GM19397 (cell line): ENCODE measurements around the gene CFAP74.
"Not testable (repeated sequence)": the region's sequence is repeated elsewhere in the genome, so short reads cannot be mapped to it uniquely, and the experiment has no call there.

Experiments
- ATAC-seq: cut with Tn5 transposase; IDR thresholded peaks from one replicate; pipeline ENCODE4 v1.9.1; 2021; ENCODE audit warnings: mild to moderate bottlenecking, moderate library complexity; ENCODE audit not compliant: unreplicated experiment

The CFAP74 gene

DNA sequence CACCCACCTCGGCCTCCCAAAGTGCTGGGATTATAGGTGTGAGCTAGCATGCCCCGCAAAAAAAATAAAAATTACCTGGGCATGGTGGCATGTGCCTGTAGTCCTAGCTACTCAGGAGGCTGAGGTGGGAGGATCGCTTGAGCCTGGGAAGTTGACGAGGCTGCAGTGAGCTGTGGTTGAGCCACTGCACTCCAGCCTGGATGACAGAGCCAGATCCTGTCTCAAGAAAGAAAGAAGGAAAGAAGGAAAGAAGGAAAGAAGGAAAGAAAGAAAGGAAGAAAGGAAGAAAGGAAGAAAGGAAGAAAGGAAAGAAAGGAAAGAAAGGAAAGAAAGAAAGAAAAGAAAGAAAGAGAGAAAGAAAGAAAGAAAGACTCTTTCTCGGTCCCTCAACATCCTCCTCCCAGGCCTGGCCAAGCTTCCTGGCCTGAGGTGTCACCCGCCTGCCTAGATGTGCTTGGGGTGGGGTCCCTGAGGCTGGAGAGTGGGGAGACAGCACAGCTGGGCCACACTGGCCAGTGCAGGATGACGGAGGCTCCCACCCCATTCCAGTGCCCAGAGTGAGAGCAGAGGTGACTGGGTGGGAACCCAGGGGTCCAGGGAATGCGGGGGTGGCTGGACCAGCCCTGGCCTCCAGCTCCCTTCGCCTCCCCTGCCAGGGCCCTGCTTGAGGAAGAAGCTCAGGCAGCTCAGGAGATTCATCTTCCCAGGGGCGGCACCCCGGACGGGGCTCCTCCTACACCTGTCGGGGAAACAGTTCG, 102.5 kb downstream of the CFAP74 start:
- ATAC-seq, result no peak

DNA sequence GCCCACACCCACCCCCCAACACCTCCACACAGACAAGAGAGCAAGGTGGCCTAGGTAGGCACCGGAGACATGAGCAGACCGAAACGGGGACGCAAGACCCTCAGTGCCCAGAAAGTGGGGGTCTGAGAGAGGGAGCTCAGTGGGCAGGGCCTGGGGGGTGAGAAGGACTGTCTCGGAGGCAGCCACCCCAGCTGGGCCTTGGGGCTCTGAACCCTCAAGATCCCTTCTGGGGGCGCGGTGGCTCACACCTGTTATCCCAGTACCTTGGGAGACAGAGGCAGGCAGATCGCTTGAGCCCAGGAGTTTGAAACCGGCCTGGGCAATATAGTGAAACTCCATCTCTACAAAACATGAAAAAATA, 103.6 kb downstream of the CFAP74 start:
- ATAC-seq, result no peak

DNA sequence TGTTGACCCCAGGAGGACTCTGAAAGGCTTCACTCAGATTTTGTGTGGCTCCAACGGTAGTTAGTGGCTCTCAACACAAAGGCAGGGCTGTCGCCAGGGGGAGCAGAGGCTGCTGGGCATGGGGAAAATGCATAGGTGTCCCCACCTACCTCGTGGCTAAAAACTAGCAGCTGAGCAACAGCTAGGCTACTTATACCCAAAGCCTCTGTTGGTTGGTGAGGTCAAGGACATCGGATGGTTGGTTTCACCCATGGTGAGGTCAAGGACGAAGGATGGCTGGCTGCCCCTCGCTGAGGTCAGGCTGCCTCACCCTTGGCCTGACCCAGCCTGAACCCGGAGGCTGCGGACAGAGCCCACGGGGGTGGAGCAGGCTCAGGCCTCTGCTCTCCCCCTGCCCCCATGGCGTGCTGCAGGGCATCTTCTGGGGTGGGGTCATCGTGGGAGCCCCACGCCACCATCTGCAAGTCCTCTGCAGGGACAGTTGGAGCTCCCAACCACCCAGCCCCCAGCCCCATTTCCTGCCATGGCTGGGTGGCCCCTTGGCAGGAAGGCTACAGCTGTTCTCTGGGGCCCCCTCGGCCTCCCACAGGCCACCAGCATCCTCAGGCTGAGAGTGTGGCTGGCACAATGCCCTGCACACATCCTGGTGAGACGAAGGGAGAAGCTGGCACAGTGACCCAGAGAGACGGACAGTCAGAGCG, 104.2 kb downstream of the CFAP74 start:
- no peak for ATAC-seq

DNA sequence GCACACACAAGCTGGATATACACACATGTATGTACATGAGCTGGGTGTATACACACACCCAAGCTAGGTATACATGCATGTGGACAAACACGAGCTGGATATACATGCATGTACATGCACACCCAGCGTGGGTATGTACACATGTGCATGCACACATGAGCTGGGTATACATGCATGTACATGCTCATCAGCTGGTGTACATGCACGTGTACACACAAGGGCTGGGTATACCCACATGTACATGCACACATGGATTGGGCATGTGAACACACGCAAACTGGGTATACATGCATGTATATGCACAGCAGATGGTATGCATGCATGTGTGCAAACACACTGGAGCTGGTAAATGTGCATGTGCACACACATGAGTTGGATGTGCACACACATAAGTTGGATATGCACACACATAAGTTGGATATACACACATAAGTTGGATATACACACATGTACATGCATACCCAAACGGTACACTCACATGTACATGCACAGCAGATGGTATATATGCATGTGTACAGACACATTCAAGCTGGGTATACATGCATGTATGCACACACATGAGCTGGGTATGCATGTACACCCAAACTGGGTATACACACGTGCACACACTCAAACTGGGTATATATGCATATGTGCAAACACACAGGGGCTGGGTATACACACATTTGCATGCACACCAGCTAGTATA, 105.2 kb downstream of the CFAP74 start:
- ATAC-seq, result no peak

DNA sequence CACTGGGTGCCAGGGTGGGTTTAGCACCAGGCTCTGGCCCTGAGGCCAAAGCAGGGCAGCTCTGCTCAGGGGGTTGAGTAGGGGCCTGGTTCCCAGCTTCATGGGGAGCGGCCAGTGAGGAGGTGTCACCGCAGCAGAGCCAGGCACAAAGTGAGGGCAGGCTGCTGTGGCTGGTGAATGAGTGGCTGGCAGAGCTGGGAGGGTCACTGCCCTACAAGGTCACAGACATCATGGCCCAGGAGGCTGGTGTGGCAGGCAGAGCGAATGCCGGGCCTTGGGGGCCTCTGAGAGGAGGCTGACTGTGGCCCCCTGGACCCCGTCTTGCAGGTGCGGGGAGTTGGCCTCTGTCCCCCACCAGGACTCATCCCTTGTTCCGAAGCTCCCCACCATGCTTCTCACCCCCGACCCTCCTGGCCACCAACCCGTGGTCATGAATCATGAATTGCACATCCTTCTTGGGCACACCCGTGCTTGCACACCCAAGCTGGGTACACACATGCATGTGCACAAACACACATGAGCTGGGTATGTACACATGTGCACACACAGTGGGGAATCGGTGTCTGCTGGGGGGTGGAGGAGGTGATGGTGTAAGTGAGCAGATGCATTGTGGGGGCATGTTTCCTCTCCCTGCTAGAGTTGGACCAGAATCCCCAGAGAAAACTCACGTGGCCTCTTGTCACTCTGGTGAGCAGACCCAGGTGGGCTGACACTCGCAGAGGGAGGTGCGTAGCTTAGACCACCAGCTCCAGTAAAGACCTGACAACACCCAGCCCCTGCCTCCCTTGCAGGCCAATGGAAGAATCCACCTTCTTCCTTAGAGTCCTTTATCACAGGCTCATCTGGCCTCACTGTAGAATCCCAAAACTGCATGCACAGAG, 107.9 kb downstream of the CFAP74 start:
- no peak for ATAC-seq

GRCh38 chr1:1895060-1895418, 108.5 kb downstream of the CFAP74 start:
- no peak for ATAC-seq

DNA sequence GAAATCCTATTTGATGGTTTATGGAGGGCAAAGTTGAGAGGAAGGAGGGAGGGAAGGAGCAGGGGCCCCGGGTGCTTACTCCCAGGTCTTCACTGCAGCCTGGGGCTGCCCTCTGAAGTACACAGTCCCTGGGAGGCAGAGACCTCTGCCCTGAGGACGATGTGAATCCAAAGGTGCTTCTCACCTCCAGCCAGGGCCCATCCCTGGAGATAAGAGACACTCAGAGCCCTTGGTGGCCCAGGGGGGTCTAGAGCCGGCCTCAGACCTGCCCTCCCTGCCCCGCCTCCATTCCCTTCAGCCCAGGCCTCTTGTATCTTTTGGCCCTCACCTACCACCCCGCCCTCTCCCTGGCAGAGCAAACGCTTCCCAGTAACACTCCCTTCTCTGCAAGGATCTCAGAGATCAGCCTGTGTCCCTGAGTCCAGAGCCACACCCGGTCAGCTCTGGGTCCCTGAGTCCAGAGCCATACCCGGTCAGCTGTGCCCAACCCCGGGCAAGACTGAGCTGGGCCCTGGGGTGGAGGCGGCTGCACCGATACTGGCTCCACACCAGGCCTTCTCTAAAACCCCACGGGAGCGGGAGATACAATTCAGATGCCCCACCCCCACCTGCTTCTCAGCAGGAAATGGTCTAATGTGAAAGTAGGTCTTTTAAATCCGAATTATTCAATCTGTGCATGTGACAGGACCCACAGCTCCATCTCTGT, 109.1 kb downstream of the CFAP74 start:
- ATAC-seq, result no peak

DNA sequence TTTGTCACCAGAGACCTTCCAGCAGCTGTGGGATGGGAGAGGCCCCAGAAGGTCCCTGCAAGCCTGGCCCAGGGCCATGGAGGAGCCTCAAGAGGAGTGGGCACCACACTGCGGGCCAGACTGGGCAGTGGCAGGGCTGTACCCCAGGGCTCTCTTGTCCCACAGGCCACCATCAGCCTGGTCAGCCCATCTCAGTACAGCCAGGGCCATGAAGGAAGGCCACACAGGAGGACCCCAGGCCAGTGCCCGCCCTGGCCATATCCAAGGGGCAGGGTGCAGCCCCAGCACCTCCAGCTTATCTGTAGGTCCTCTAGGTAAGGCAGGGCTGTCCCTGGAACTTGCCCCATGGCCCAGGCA, 109.6 kb downstream of the CFAP74 start:
- ATAC-seq, result no peak

GRCh38 chr1:1893291-1893985, 110.1 kb downstream of the CFAP74 start:
- no peak for ATAC-seq

DNA sequence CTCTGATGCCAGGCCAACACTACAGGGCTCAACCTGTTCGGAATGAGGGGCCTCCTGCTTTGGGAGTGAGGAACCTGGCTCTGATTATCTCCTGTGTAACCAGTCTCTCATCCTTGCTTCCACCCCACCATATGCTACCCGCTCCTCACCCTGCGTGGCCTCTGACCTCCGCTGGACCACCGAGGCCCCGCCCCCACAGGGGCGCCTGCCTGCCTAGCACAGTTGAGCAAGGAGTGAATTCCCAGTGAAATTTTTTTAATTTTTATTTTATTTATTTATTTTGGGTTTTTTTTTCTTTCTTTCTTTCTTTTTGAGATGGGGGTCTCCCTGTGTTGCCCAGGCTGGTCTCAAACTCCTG, 110.8 kb downstream of the CFAP74 start:
- ATAC-seq, result no peak

DNA sequence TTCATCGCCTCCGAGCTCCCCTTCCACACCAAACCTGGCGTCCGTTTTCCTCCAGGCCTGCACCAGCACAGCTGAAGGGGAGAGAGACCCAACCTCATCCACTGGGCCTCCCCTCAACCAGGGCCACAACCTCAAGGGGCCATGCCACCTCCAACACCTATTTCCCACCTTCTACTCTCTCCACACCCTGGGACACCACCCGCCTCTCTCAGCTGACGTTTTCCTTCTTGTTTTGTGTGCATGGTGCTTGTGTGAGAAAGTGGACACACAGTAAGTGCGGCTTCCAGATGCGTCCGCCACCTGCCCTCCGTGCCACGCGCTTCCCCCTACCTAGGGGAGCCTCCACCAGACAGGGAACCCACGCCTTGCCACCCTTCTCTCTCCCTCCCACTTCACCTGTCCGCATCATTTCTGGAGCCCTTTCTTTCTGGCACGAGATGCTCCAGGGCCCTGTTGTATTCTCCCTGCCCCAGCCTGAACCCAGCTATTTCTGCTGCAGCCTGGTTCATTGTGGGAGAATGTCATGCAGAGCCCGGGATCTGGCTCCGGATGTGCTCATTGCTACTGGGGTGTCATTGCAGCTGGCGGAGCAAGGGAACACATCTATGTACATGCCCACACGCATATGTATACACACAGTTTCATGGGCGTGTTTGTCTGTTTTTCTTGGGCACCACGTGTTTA, 111.4 kb downstream of the CFAP74 start:
- no peak for ATAC-seq

DNA sequence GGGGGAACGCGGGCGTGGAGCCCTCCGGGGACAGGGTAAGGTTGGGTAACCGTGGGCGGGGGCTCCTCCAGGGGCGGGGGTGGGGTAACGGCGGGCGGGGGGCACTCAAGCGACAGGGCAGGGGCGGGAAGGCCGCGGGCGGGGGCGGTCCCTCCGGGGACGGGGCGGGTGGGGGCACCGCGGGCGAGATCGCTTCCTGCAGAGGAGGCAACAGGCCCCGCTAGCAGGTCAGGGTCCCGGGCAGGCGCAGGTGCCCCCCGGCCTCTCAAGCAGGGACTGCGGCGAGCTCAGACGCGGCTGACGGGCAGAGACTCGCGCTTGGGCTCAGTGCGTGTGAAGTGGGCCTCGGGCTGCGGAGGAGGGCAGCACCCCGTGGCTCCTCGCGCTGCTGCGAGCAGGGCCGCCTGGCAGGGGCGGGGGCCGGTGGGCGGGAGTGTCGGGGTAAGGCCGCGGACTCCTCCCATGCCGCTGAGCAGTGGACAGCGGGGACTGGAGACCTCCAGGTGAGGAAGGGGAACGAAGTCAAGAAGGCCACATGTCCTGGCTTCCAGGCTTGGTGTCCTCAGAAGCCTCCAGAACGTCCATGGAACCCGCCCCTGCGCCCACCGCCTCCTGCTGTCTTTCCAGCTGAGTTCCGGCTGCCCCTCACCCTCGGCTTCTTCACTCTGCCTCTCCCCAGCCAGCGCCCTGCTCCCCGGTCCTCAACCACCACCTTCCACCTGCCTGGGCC, 112.1 kb downstream of the CFAP74 start:
- ATAC-seq, result peak; percentile 2

DNA sequence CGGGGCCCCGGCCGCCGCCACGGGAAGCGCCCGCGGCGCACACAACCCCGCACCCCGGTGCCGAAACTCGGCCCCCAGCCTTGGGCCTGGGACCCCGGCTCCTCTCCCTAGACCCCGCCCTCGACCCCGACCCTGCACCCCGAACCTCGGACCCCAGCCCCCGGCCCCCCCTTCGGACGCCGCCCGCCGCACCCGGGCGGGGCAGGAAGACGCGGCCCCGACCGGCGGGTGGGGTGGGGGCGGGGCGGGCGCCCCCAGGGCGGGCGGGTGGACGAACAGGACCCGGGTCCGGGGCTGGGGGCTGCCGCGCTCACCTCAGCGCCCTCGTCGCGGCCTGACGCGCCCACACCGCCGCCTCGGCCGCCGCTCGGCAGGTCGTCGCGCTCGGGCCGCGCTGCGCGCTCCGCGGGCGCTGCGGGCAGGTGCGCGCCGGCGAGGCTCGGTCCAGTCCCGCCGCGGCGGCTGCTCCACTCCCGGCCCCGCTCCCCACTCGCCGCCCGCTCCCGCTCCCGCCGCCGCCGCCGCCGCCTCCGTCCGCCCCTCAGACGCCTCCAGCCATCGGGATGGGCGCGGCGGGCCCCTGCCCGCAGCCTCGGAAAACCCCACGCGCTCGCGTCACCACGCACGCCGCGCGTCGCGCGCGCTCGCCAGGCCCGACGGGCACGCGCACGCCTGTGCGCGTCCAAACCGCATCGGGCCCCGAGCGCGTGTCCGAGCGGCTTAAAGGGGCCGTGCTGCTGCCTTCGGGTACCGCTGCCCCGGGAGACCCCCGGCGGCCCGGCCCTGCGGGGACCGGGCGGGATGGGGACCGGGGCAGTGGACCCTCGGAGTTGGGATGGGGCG, 112.9 kb downstream of the CFAP74 start, which contains the start of gene GNB1:
Gene GNB1 (minus strand): TSS at position 582 of the 843 bp plus-strand sequence. CDS start 65,634 bp downstream, outside the sequence.
- ATAC-seq, result peak; percentile 80

DNA sequence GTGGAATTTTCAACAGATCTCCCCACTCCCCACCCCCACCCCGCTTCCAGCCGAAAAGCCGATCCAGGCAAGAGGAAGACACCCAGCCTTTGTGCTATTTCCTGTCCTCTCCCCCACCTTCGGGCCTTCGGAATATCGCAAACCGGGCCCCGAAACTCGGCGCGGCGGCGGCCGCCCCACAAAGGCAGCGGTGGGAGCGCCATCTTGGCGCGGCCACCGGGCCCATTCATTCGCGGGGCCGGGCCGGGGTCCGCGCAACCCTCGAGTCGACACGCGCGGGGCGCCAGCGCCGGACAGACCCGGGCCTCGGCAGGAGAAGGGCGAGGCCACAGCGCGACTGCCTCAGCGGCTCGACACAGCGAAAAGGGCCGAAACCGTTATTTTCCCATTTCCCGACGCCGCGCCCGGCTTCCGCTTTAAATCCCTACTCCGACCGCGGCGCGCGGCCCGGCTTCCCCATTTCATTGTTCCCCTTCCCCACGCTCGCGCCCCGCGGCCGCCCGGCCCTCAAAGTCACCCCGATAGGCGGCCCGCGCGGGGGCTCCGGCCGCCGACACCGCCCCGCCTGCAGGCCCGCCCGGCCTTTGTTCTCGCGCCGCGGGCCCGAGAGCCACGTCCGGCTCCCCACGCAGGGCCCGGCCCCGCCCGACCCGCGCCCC, 113.6 kb downstream of the CFAP74 start:
- peak; percentile 40 for ATAC-seq

DNA sequence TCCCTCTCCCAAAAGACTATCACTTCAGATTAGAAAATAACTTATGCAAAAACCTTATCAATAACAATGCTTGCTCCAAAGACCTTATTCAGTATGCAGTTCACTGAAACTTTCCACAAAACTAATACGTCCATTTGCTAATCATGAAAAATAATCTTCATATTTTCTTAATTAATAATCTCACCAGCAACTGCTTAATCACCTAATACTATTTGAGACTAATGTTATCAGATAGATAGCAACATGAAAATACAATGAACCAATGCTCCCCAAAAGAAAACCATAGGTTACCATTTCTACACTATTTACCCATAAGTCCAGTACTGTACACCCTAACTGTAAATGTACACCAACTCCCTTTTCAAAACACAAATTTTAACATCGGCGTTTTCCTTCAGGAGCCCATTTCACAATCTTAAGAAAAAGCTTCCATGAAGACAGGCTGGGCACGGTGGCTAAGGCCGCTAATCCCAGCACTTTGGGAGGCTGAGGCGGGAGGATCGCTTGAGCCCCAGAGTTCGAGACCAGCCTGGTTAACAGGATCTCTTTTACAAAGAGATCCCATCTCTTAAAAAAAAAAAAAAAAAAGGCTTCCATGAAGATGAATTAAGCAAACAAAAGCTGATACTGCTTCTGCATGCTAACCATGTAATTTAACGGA, 114.4 kb downstream of the CFAP74 start:
- ATAC-seq, result no peak

- ATAC-seq, result not testable (repeated sequence)
Observed at GRCh38 chr1:1883890-1884289, 119.7 kb downstream of the CFAP74 start.
